Limb (tissue), 2 donors: ENCODE data around the gene PLAC1.
A peak's percentile ranks its signal among the peaks of the same experiment; 100 is the strongest.

Experiments used
- DNase-seq, 2 donors: peaks; one replicate each; pipeline ENCODE4 v3.0.0-alpha.2; 2016; ENCODE audit errors: extremely low spot score in 2 of 2

The PLAC1 gene

GRCh38 chrX:134588806-134589205, 69.5 kb downstream of the PLAC1 start:
- no peak for DNase-seq

DNA sequence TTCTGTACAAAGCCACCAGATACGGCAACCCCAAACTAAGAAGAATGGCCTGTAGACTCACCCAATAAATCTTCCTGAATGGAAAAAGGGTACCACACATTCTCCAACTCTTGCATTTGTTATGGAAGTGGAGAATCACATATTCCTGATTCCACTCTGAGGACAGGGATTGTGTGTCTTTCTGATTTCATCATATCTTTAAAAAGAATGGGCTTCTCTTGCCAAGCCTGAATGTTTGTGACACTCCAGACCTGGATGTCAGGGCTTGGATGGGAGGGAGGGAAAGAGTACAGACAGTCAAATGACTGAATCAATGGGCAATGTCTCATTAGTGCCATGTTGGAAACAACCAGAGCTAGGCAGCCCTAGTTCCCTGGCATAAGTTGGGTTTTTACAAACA, 77.4 kb downstream of the PLAC1 start:
- DNase-seq: no peak

DNA sequence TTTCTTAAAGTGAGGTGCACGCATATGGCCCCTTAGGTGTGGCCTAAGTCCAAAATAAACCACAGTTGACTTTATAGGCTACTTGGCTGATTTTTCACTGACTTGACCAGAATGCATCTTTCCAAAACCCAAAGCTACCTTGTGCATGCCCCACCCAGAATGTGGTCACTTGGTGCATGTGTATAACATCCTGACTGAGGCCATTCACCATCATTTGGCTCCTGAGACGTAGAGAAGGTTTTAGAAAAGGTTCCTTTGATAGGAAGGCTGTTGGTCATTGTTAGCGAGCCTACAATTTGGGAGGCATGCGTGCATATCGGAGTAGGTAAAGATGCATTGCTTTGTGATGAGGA, 84.6 kb downstream of the PLAC1 start:
- DNase-seq: no peak

DNA sequence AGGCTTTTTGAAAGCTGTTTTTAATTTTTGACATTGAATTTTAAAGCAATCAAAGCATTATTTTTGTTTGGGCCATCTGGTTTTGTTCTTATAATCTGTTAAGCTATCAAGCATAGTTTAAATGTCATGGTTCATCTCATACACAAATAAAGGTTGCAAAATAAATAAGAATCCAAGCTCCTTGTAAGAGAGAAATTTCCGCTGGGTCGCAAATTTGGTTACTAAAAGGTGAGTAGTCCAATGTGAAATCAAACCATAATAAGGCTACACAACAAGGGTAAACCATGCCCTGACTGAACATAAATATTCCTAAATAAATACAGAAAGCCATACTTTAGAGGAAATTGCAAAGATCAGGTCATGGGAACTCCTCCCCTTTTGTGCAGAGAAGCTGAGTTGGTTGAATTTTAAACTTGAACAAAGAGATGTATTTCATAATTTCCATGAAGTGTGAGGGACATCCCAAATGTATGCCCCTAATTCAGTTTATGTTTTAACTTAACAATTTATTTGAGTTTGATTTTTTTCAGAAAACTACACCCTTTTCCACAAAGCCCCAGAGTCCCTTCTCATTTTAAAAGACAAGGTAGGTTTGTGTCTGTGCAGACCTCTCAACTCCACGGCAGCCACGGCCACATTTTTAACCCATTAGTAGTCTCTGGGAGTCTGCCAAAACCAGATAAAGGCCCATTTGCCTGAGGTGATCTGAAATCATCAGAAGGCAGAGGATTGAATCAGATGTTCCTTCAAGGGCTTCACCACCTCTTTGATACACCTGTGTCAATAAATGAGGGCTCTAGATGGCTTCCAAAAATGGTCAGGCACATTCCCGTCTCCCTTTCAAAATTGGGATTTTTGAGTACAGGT, 85.2 kb downstream of the PLAC1 start:
- DNase-seq: no peak

GRCh38 chrX:134571796-134572195, 86.5 kb downstream of the PLAC1 start:
- peak in 1 of 2 donors; percentile 53 for DNase-seq

DNA sequence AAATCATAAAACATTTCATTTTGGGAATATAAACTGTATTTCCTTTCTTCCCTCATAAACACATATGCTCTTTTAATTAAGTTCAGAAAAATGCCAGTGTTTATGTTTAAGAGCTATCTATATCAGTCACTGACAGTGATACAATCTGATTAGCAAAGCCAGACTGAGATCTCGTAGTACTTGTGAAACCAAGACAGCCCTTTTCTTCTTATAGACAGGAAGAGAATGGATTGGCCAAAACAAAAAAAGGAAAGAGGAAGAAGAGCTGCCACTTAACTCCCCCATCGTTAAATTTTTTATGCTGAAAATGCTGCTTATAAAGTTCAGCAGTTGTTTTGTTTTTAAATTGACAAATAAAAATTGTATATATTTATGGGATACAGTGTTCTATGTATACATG, 87.4 kb downstream of the PLAC1 start:
- peak in 1 of 2 donors; percentile 23 for DNase-seq

GRCh38 chrX:134570509-134570846, 87.8 kb downstream of the PLAC1 start:
- no peak for DNase-seq

- DNase-seq: no peak
Observed at GRCh38 chrX:134569306-134569705, 89.0 kb downstream of the PLAC1 start.

- DNase-seq: no peak
Observed at GRCh38 chrX:134568285-134569016, 89.8 kb downstream of the PLAC1 start.

GRCh38 chrX:134566506-134566905, 91.8 kb downstream of the PLAC1 start:
- no peak for DNase-seq

- no peak for DNase-seq
Observed at GRCh38 chrX:134562002-134562401, 96.3 kb downstream of the PLAC1 start.

- DNase-seq: no peak
Observed at GRCh38 chrX:134558133-134558532, 100.1 kb downstream of the PLAC1 start.

GRCh38 chrX:134554291-134554690, 104.0 kb downstream of the PLAC1 start:
- no peak for DNase-seq

DNA sequence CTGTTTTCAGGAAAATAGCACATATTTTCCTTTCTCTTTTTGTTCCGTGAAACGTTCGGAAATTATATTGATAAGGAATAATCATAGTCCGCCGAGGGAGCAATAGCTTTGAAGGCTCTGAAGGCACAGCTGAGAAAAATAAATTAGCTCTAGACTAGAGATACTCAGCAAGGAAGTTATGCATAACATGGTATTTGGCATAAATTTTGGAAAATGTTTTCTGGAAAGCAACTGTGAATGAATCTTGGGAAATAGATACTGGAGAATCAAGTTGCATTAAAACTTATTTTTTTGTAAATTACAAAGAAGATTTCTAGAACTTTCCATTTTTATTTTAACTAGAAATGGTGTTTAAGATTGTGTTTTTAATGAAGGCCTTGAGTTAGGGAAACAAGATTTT, 105.9 kb downstream of the PLAC1 start:
- peak in 1 of 2 donors; percentile 2 for DNase-seq

DNA sequence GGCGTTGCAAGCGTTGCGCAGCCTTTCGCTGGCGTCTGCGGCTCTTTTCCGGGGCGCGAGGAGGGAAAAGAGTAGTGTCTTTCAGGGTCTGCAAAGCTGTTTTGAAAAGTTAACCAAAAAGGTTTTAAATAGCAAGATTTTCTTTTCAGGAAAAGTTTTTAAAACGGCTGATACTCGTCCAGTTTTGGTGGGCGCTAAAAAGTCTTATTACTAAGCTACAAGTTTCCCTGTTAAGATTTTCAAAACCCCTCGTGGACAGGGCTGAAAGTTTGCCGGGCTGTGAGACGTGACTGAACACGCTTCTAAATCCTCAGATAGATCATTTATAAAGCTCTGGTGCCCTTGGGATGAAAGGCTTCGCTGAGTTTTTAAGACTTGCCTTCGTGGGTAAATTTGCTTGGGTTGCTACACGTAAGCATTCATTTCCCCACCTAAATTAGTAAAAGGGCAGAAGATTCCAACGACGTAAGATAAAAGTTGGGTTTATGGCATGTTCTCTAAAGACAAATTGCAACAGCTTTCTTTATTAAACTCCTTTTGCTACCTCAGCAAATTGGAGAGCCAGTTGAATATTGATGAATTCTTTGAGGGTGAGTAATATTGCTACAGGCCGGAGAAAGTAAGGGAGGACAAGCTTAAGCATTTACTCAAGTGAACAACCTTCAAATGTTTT, 106.8 kb downstream of the PLAC1 start:
- DNase-seq: peak in 1 of 2 donors; percentile 11

GRCh38 chrX:134548257-134549201, 109.7 kb downstream of the PLAC1 start:
- DNase-seq: peak in 1 of 2 donors; percentile 34

DNA sequence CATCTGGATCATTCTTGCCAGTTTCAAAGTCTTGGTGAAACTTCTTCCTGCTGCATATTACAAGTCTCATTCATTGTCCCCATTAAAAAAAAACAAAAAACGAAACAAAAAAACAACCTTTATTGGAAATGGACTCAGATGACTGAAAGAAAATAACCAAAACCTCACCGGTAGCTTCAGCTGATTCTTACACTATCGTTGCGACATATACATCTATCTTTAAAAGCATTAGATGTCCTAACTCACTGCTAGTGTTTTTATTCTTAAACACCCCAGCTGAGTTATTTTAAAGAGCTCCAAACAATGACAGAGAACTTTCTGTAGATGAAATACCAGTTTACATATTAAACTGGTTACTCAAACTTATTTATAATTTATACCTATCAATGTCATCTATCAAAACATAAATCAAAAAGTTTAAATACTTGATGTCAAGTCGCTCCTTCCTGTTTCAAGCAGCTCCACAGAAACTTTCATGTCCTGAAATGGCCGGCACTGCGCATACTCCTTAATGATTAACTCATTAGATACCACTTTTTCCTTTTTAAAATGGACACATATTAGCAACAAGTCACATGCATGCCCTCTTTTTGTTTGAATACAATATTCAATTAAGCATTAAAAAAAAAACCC, 111.1 kb downstream of the PLAC1 start:
- peak in 1 of 2 donors; percentile 20 for DNase-seq

GRCh38 chrX:134546187-134546586, 112.1 kb downstream of the PLAC1 start:
- no peak for DNase-seq

GRCh38 chrX:134545510-134545909, 112.8 kb downstream of the PLAC1 start:
- peak in 1 of 2 donors; percentile 9 for DNase-seq

DNA sequence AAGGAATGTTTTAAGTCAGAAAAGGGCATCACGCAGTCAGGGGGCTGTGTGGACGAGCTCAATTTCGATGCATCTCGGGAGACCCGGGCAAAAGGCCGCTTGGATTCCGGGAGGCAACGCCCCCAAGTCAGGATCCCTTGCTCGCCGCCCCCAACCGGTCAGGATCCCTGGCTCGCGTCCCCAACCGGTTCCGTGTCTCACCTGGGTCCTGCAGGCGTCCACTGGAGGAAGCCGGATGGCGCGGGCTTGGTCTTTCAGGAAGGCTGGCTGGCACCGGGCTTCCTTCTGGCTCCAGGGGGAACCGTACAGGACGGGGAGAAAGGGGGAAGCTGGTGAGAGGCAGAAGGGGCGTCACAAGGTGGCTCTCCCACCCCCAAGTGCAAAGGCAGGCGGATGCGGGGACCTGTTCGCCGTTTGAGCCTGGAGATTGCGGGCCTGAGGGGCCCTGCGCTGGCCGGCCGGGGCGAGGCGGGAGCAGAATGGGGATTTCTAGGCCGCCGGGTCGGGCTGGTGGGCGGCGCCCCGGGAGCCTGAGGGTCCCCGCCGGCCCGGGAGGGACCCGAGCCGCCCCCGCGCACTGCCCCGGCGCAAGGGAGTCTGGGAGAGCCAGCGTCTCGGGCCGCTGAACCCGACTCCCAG, 113.6 kb downstream of the PLAC1 start:
- DNase-seq: peak; percentile 5 to 53
